NCI-H2107 (cell line): ENCODE results near the gene VN1R2.
"Not testable (repeated sequence)": the region's sequence is repeated elsewhere in the genome, so short reads cannot be mapped to it uniquely, and the experiment has no call there.

Source experiments
- DNase-seq: peaks from one replicate; lab custom pipeline; 2025; lab: John Stamatoyannopoulos, UW

VN1R2 gene

GRCh38 chr19:53257715-53258342 lies at the start of gene VN1R2:
Gene VN1R2, plus strand, starts transcription at chr19:53258292. Its CDS starts 84 bp downstream, at chr19:53258376.
- DNase-seq, result not testable (repeated sequence)

GRCh38 chr19:53211554-53211953 lies 46.5 kb upstream of the VN1R2 start:
- DNase-seq, result not testable (repeated sequence)

GRCh38 chr19:53212703-53213320 lies 45.3 kb upstream of the VN1R2 start:
- no peak for DNase-seq

- not testable (repeated sequence) for DNase-seq
Measured at GRCh38 chr19:53222716-53223115, 35.4 kb upstream of the VN1R2 start.

- no peak for DNase-seq
Measured at GRCh38 chr19:53224606-53225005, 33.5 kb upstream of the VN1R2 start.

- no peak for DNase-seq
Measured at GRCh38 chr19:53237114-53237777, 20.8 kb upstream of the VN1R2 start.

- no peak for DNase-seq
Measured at GRCh38 chr19:53246498-53246897, 11.6 kb upstream of the VN1R2 start.

- DNase-seq, result no peak
Measured at GRCh38 chr19:53254411-53255341, 3.4 kb upstream of the VN1R2 start, which contains the start of gene ZNF677. Gene ZNF677, minus strand, starts transcription at chr19:53254873. Its CDS starts 3,323 bp downstream, at chr19:53251550.

- not testable (repeated sequence) for DNase-seq
Measured at GRCh38 chr19:53267623-53268022, 9.5 kb downstream of the VN1R2 start, which contains the start of gene VN1R4. Gene VN1R4, minus strand, starts transcription at chr19:53267723. Its CDS starts 58 bp downstream, at chr19:53267665.

GRCh38 chr19:53269861-53270260 lies 11.8 kb downstream of the VN1R2 start:
- not testable (repeated sequence) for DNase-seq

GRCh38 chr19:53272044-53272443 lies 14.0 kb downstream of the VN1R2 start:
- DNase-seq, result no peak

GRCh38 chr19:53275480-53275879 lies 17.4 kb downstream of the VN1R2 start:
- DNase-seq, result no peak

GRCh38 chr19:53281947-53282346 lies 23.9 kb downstream of the VN1R2 start:
- DNase-seq, result not testable (repeated sequence)

GRCh38 chr19:53285087-53285486 lies 27.0 kb downstream of the VN1R2 start:
- DNase-seq, result no peak

- DNase-seq, result no peak
Measured at GRCh38 chr19:53290758-53291549, 32.9 kb downstream of the VN1R2 start.

- DNase-seq, result no peak
Measured at GRCh38 chr19:53294786-53295441, 36.8 kb downstream of the VN1R2 start.

- DNase-seq, result not testable (repeated sequence)
Measured at GRCh38 chr19:53301341-53301740, 43.2 kb downstream of the VN1R2 start.

GRCh38 chr19:53308339-53308811 lies 50.3 kb downstream of the VN1R2 start:
- DNase-seq, result no peak
